GM15510 (cell line): Measurements from ENCODE around the gene TGM6.

Experiments
- POLR2A ChIP-seq: IDR thresholded peaks from 3 replicates; pipeline ENCODE4 v1.6.1; 2011; ENCODE audit warnings: borderline replicate concordance; ENCODE audit not compliant: insufficient read length; ENCODE audit errors: extremely low read depth

Gene TGM6

GRCh38 chr20:2380601-2381000 lies at the start of gene TGM6:
TSS of gene TGM6 (plus strand) at chr20:2380901. CDS start at chr20:2380969, 68 bp downstream.
- TF ChIP-seq POLR2A, result no peak

- TF ChIP-seq POLR2A, result no peak
Observed at GRCh38 chr20:2331106-2331505, 49.6 kb upstream of the TGM6 start.

GRCh38 chr20:2331901-2332565 lies 48.7 kb upstream of the TGM6 start:
- TF ChIP-seq POLR2A, result no peak

GRCh38 chr20:2332711-2333110 lies 48.0 kb upstream of the TGM6 start:
- no peak for TF ChIP-seq POLR2A

- no peak for TF ChIP-seq POLR2A
Observed at GRCh38 chr20:2333821-2334220, 46.9 kb upstream of the TGM6 start.

GRCh38 chr20:2335096-2335870 lies 45.4 kb upstream of the TGM6 start:
- TF ChIP-seq POLR2A, result no peak

- no peak for TF ChIP-seq POLR2A
Observed at GRCh38 chr20:2336471-2336870, 44.2 kb upstream of the TGM6 start.

GRCh38 chr20:2337142-2337541 lies 43.6 kb upstream of the TGM6 start:
- no peak for TF ChIP-seq POLR2A

- TF ChIP-seq POLR2A, result no peak
Observed at GRCh38 chr20:2338411-2339066, 42.2 kb upstream of the TGM6 start.

GRCh38 chr20:2340136-2340535 lies 40.6 kb upstream of the TGM6 start:
- no peak for TF ChIP-seq POLR2A

GRCh38 chr20:2340823-2341222 lies 39.9 kb upstream of the TGM6 start:
- TF ChIP-seq POLR2A, result no peak

- no peak for TF ChIP-seq POLR2A
Observed at GRCh38 chr20:2341336-2341735, 39.4 kb upstream of the TGM6 start.

GRCh38 chr20:2342243-2342642 lies 38.5 kb upstream of the TGM6 start:
- no peak for TF ChIP-seq POLR2A

GRCh38 chr20:2346188-2346587 lies 34.5 kb upstream of the TGM6 start:
- no peak for TF ChIP-seq POLR2A

- TF ChIP-seq POLR2A, result no peak
Observed at GRCh38 chr20:2348336-2348735, 32.4 kb upstream of the TGM6 start.
